ENCODE data around the gene ELMO3. TPM values are rescaled to one million over a fixed set of nuclear protein-coding genes. Genes with fewer than 3 reads are reported as not detected.

The ELMO3 gene
- polyA plus RNA-seq, 1 donor from 2014 or later: 0.35 TPM

DNA sequence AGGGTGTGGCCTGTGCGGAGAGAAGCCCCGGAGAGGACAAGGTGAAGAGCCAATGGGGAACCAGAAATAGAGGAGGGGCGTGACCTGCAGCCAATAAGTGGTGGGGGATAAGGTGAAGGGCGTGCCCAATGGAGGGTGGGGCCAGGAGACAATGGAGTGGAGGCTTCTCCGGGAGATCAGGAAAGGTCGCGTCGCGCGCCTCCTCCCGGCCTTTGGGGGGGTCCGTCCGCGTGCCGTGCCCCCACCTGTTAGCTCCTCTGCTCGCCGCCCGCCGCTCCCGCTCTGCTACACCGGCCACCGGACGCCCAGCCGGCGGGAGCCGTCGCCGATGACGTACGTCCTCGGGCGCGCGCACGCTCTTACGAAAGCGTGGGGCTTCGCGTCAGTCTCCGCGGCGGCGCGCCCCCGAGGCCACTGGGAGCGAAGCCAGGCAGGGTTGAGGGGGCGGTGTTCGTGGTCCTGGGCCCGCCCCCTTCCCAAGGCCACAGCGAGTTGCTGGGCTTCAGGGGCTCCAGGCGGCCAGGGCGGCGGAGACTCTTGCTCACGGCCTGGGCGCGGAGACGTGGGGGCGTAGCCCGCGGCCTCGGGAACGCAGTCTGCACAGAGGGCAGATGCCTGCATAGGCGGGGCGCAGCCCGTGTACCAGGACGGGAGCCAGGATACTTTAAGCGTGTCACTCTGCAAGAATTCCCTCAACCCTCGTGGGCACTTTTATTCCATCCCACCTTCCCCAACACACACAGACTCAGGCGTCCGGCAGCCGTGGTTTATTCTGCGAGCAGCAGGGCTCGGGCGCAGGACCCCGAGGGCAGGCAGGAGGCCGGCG is 15.1 kb upstream of the ELMO3 start, which contains the start of gene MATCAP1:
Gene MATCAP1 (minus strand): TSS at position 337 of the 826 bp plus-strand sequence. CDS start 3,353 bp downstream, outside the sequence.
- Mint-ChIP-seq H3K36me3 (no peaks in the 10 kb centered on the region), H3K27ac (no peak within 1 kb of the TSS), H3K9me3 (no peaks in the 10 kb centered on the region), H3K27me3 (peaks cover 12% of the 10 kb centered on the region), H3K4me1 (peaks cover 6 to 11% (median 8%) of the 10 kb centered on the region in 3 donors), H3K4me3 (peak within 1 kb of the TSS in 3 of 4 donors; percentile 75 to 95 (median 84))

DNA sequence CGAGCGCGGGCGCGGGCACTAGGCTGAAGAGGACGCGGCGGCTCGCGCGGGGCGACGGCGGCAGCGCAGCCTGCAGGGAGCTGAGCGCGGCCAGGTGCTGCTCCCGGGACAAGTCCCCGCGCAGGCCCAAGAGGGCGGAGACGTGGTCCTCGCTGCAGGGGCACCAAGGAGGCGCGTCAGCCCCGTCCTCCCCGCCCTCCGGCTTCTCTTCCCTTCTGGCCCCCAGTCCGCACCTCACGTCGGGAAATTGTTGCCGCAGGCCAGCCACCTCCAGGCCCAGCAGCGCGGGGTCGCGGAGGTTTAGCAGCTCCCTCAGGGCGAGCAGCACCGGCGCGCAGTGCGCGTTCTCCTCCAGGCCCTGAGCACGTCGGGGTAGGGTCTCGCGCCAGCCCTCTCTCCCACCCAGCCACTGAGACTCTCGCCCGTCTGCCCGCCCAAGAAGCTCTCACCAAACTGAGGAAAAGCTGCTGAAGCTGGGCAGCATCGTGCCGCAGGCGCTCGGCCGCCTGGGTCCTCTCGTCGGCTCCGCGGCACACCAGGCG is 14.4 kb upstream of the ELMO3 start:
- Mint-ChIP-seq H3K4me1 (peaks cover 6 to 11% (median 8%) of the 10 kb centered on the region in 3 donors), H3K27ac (no peak overlapping the region), H3K9me3 (no peaks in the 10 kb centered on the region), H3K4me3 (peak overlapping the region in 3 of 4 donors; percentile 75 to 95 (median 84)), H3K36me3 (no peaks in the 10 kb centered on the region), H3K27me3 (peaks cover 10% of the 10 kb centered on the region)

DNA sequence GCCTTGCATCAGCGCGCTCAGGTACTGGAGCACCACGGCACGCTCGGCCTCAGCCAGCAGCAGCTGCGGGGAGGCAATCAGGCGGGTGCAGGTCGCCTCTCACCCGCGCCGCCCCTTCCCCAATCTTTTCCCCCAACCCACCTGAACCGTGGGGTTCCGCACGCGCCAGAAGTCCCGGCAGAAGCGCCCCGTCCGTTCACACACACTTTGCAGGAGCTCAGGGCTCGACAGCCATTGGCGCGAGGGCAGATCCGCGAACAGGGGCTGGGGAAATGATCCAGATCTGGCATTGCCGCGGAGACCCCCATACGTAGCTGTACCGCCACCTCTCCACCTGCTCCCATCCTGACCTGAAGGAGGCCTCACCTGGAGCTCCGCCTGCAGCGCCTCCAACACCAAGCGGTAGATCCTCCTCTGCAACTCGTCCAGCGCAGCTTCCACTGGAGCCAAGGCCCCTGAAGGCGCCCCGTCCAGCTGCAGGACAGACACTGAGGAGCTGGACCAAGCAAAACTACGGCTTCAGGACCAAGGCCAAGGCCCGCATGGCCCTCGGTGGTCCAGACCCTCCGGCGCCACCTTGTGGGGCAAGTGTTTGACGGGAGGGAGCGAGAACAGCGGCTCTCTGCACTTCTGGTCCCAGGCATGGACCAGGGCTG is 13.8 kb upstream of the ELMO3 start:
- Mint-ChIP-seq H3K4me1 (peaks cover 6 to 11% (median 8%) of the 10 kb centered on the region in 3 donors), H3K27ac (peak overlapping the region; percentile 45 to 95 (median 91)), H3K27me3 (peaks cover 10% of the 10 kb centered on the region), H3K4me3 (peak overlapping the region; percentile 82 to 97 (median 90)), H3K36me3 (no peaks in the 10 kb centered on the region), H3K9me3 (no peaks in the 10 kb centered on the region)

DNA sequence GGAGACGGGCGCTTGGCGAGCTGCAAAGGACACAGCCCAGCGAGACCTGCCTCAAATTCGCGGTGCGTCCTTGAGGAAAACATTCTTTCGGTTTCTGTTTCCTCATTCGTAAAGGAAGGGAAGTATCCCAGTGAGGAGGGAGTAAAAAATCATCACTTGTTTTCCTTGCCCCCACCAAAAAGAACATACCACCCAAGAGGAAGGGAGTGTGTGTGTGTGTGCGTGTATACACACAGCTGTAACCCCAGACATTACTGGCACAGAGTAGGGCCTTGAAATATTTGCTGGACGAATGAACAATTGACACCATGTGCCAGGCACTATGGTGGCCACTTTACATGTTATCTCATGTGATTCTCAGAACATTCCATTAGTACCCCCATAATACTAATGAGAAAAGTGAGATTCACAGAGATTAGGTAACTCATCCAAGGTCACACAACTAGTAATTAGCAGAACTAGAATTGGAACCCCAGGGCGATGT is 13.2 kb upstream of the ELMO3 start:
- peaks cover 10% of the 10 kb centered on the region for H3K27me3 Mint-ChIP-seq
- no peaks in the 10 kb centered on the region for H3K9me3 Mint-ChIP-seq
- no peaks in the 10 kb centered on the region for H3K36me3 Mint-ChIP-seq
- H3K27ac Mint-ChIP-seq: peak overlapping the region; percentile 45 to 95 (median 91)
- peak overlapping the region in 3 of 4 donors; percentile 82 to 95 (median 84) for H3K4me3 Mint-ChIP-seq
- peaks cover 6 to 11% (median 8%) of the 10 kb centered on the region in 3 donors for H3K4me1 Mint-ChIP-seq

GRCh38 chr16:67186550-67186950 is 12.4 kb upstream of the ELMO3 start:
- H3K27me3 Mint-ChIP-seq: peaks cover 10% of the 10 kb centered on the region
- H3K4me1 Mint-ChIP-seq: peaks cover 7 to 13% (median 11%) of the 10 kb centered on the region in 3 donors
- no peaks in the 10 kb centered on the region for H3K9me3 Mint-ChIP-seq
- H3K36me3 Mint-ChIP-seq: no peaks in the 10 kb centered on the region
- no peak overlapping the region for H3K27ac Mint-ChIP-seq
- H3K4me3 Mint-ChIP-seq: peak overlapping the region in 1 of 4 donors; percentile 11

- Mint-ChIP-seq H3K4me1 (peaks cover 12 to 16% (median 15%) of the 10 kb centered on the region in 3 donors), H3K9me3 (no peaks in the 10 kb centered on the region), H3K27me3 (peaks cover 10% of the 10 kb centered on the region), H3K36me3 (no peaks in the 10 kb centered on the region), H3K4me3 (peak overlapping the region in 1 of 4 donors; percentile 15), H3K27ac (no peak overlapping the region)
These were observed 11.6 kb upstream of the ELMO3 start for GRCh38 chr16:67187175-67187890.

- H3K27ac Mint-ChIP-seq: no peak overlapping the region
- H3K36me3 Mint-ChIP-seq: no peaks in the 10 kb centered on the region
- H3K4me1 Mint-ChIP-seq: peaks cover 17 to 22% (median 19%) of the 10 kb centered on the region in 3 donors
- peaks cover 10% of the 10 kb centered on the region for H3K27me3 Mint-ChIP-seq
- H3K9me3 Mint-ChIP-seq: no peaks in the 10 kb centered on the region
- peak overlapping the region in 1 of 4 donors; percentile 16 for H3K4me3 Mint-ChIP-seq
These were observed 10.6 kb upstream of the ELMO3 start for GRCh38 chr16:67188323-67188722.

DNA sequence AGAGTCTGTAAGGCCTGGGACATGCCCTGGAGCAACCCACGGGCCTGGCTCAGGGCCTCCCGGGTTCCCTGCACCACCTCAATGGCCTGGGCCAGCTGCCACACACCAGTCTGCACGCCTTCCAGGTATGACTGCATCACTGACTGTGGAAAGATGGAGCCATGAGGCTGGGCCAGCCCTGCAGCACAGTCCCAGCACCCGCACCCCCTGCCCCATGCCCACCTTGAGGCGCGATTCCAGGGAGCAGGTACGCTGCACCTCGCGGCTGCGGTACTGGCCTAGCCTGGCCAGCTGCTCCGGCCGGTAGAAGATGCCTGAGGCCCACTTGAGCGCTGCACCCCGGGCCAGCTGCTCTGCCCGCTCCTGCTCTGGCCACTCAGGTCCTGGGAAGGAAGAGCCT is 10.1 kb upstream of the ELMO3 start:
- no peaks in the 10 kb centered on the region for H3K36me3 Mint-ChIP-seq
- H3K4me1 Mint-ChIP-seq: peaks cover 19 to 26% (median 20%) of the 10 kb centered on the region in 3 donors
- no peak overlapping the region for H3K27ac Mint-ChIP-seq
- no peaks in the 10 kb centered on the region for H3K9me3 Mint-ChIP-seq
- H3K4me3 Mint-ChIP-seq: no peak overlapping the region
- H3K27me3 Mint-ChIP-seq: peaks cover 10% of the 10 kb centered on the region

- Mint-ChIP-seq H3K36me3 (no peaks in the 10 kb centered on the region), H3K27me3 (peaks cover 8% of the 10 kb centered on the region), H3K27ac (no peak within 1 kb of the TSS), H3K4me1 (peaks cover 19 to 25% (median 20%) of the 10 kb centered on the region in 3 donors), H3K4me3 (peak within 1 kb of the TSS in 1 of 4 donors; percentile 77), H3K9me3 (no peaks in the 10 kb centered on the region)
These were observed 8.9 kb upstream of the ELMO3 start, which contains the start of gene EXOC3L1 for GRCh38 chr16:67190041-67190440. EXOC3L1 (minus strand) TSS chr16:67190136; CDS start chr16:67189676, 460 bp downstream.

DNA sequence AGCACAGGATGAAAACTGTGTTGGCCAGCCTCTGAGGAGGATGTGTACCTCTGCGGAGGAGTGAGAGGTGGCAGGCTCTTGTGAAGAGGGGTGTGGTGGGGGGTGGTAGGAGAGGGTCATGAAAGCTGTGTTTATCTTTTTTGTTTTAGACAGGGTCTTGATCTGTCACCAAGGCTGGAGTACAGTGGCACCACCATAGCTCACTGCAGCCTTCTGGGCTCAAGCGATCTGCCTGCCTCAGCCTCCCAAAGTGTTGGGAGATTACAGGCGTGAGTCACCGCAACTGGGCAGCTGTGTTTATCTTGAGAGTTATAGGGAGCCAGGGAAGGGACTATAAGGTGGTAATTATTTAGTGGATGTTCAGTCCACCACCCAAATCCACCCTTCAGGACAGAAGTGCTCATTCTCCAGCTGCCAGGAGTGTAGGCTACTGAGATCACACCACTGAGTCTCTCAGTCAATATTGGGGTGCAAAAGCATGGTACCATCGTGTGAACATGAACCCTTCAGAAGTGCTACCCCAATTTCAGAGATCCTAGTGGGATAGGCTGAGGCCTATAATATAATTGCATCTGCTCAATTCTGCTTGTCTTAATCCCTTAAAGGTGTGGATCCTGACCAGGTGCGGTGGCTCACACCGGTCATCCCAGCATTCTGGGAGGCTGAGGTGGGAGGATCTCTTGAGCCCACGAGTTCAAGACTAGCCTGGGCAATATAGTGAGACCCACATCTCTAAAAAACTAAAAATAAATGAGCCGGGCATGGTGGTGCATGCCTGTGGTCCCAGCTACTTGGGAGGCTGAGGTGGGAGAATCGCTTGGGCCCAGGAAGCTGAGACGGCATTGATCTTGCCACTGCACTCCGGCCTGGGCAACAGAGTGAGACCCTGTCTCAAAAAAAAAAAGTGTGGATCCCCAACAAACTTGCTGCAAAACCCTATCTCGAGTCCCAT is 8.2 kb upstream of the ELMO3 start:
- Mint-ChIP-seq H3K27me3 (peaks cover 8% of the 10 kb centered on the region), H3K4me3 (peak overlapping the region in 3 of 4 donors; percentile 68 to 85 (median 77)), H3K4me1 (peaks cover 12 to 19% (median 14%) of the 10 kb centered on the region in 3 donors), H3K36me3 (no peaks in the 10 kb centered on the region), H3K27ac (peak overlapping the region in 1 of 3 donors; percentile 37), H3K9me3 (no peaks in the 10 kb centered on the region)

GRCh38 chr16:67191411-67191994 is 7.4 kb upstream of the ELMO3 start:
- peak overlapping the region; percentile 37 to 88 (median 82) for H3K27ac Mint-ChIP-seq
- H3K4me1 Mint-ChIP-seq: peaks cover 14 to 21% (median 16%) of the 10 kb centered on the region in 3 donors

DNA sequence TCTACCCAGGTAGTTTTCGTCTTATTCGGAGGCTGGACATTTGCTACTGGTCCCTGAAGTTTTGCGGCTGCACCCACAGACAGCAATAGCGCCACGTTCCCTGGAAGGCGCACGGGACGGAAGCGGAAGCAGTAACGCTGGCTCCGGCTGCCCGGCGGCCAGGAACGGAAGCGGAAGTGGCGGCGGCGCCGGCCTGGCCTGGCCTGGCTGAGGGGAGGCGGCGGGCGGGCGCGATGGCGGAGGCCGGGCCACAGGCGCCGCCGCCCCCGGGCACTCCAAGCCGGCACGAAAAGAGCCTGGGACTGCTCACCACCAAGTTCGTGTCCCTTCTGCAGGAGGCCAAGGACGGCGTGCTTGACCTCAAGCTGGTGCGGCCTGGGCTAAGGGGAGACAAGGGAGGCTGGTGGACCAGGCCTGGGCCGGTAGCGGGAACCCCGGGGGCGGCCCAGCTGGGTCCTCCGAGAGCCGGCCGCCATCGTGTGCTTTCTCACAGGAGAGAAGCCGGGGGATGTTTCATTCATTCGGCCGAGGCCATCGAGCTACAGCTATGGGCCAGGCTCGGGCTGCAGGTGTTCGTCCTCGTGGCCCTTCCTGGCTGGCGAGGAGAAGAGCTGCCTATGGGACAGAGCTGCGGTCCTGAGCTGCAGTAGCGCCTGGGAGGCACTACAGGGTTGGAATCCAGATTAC is 6.8 kb upstream of the ELMO3 start, which contains the start of gene E2F4:
Gene E2F4 (plus strand): TSS at position 161 of the 687 bp plus-strand sequence. CDS start 73 bp downstream, at position 234.
- peaks cover 16 to 22% (median 19%) of the 10 kb centered on the region in 3 donors for H3K4me1 Mint-ChIP-seq
- H3K9me3 Mint-ChIP-seq: no peaks in the 10 kb centered on the region
- peak within 1 kb of the TSS; percentile 77 to 96 (median 90) for H3K4me3 Mint-ChIP-seq
- no peaks in the 10 kb centered on the region for H3K27me3 Mint-ChIP-seq
- peaks cover 6% of the 10 kb centered on the region for H3K36me3 Mint-ChIP-seq
- H3K27ac Mint-ChIP-seq: peak within 1 kb of the TSS; percentile 37 to 88 (median 82)

More at GRCh38 chr16:67191411-67191994, 7.4 kb upstream of the ELMO3 start:
- peaks cover 4% of the 10 kb centered on the region for H3K36me3 Mint-ChIP-seq
- H3K4me3 Mint-ChIP-seq: peak overlapping the region; percentile 77 to 96 (median 90)
- no peaks in the 10 kb centered on the region for H3K9me3 Mint-ChIP-seq
- peaks cover 6% of the 10 kb centered on the region for H3K27me3 Mint-ChIP-seq

Data from IgD-negative memory B cell (primary cell).